GM21447 (cell line): ENCODE data around the gene IGFBP6.
A peak's percentile ranks its signal among the peaks of the same experiment; 100 is the strongest.
"Not testable (repeated sequence)": the region's sequence is repeated elsewhere in the genome, so short reads cannot be mapped to it uniquely, and the experiment has no call there.

Experiments
- ATAC-seq: cut with Tn5 transposase; IDR thresholded peaks from one replicate; pipeline ENCODE4 v1.9.1; 2021; ENCODE audit not compliant: unreplicated experiment

The IGFBP6 gene

GRCh38 chr12:53070877-53071492 lies 26.5 kb upstream of the IGFBP6 start:
- ATAC-seq: no peak

DNA sequence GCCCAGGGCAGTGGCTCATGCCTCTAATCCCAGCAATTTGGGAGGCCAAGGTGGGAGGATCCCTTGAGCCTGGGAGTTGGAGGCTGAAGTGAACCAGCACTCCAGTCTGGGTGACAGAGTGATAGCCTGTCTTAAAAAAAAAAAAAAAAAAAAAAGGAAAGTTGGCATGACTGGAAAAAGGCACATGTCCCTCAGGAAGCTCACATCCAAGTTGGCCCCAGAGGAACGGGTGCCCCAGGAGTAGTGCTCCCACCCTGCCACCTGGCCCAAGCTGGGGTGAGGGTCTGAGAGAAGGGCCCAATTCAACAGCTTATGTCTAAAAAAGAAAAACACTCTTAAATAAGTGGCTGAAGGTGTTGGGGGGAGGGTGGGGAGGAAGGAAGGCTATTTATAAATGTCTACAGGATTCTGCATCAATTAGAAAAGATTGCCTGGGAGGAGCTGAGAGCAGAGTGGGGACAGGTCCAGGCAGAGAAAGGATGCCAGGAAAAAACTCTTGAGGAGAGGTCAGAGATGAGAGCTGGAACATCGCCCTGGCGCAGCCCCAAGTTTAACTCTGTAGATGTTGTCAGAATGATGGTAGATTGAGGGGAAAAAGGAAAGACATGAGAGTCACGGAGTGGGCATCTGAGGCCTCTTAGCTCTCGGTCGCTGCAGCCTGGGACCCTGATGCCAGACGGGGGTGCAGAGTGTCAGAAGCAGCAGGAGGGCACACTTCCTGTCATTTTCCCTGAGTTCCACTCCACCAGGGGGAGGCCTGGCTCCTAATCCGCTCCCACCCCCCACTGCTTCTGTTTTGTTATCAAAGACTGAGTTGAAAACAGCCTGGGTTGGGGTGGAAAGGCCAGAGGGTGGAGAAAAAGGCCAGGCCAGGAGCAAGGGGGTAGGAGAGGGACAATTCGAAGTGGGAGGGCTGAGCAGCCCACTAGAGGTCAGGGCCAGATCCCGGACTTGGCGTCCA lies 25.6 kb upstream of the IGFBP6 start:
- ATAC-seq: no peak

GRCh38 chr12:53073881-53074280 lies 23.6 kb upstream of the IGFBP6 start:
- ATAC-seq: no peak

DNA sequence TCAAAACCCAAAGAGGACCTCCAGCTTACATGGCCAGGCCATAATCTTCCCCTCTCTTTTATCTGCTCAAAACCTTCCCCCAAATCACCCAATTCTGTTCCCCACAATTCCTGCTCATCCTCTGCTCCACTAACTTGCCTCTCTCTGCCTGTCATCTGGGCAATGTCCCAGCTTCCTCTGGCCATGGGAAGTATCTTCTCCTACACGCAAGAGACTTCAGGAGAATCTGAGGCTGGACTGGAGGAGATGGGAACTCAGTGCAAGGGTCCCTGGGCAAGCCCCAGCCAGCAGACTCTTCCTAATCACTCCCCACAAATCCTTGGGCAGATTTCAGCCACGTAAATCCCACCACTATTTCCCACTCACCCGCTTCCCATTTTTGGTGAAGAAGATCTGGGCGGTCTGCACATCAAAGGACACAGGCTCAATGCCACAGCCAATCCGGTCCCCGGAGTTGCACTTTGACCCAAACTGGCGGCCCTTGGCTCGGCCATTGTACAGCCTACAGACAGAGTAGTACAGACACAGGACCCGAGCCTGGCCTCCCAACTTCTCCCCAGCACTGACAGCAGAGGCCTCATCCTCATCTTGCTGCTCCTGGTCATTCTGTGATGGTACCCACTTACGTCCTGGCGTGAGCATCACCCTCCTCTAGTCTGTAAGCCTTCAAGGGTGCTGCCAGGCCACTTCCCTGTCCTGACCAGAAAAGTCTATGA lies 23.0 kb upstream of the IGFBP6 start:
- ATAC-seq: no peak

- ATAC-seq: no peak
Measured at GRCh38 chr12:53074999-53075370, 22.5 kb upstream of the IGFBP6 start.

DNA sequence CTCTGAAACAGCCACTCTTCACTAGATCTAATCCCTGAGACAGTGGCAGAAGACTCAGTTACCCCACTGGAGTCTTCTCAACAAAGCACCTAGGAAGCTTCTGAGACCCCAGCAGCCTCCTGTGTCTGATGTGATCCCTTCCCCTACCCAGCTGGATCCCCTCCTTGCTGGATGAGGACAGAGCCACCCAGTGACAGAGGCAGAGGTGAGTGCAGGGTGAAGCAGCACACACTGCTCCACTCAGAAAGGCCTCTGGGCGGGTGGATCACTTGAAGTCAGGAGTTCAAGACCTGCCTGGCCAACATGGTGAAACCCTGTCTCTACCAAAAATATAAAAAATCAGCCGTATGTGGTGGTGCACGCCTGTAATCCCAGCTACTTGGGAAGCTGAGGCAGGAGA lies 21.0 kb upstream of the IGFBP6 start:
- no peak for ATAC-seq

DNA sequence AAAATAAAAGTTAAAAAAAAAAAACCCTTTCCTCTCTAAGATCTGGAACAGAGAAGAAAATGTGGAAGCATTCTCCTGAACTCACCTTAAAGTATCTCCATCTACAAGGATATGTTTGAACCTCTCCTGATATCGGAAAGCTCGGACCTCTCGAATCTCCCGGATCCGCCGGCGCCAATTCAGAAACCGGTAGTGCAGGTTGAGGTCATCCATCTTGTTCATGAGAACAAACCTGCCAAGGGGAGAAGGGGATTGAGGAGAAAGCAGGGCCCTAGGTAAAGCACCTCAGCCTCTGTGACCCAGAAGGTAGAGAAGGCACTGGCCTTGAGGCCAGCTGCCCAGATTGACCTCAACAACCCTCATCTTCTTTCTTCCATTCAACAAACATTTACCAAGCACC lies 20.4 kb upstream of the IGFBP6 start:
- ATAC-seq: no peak

- peak; percentile 21 for ATAC-seq
Measured at GRCh38 chr12:53078425-53079225, 18.8 kb upstream of the IGFBP6 start.

DNA sequence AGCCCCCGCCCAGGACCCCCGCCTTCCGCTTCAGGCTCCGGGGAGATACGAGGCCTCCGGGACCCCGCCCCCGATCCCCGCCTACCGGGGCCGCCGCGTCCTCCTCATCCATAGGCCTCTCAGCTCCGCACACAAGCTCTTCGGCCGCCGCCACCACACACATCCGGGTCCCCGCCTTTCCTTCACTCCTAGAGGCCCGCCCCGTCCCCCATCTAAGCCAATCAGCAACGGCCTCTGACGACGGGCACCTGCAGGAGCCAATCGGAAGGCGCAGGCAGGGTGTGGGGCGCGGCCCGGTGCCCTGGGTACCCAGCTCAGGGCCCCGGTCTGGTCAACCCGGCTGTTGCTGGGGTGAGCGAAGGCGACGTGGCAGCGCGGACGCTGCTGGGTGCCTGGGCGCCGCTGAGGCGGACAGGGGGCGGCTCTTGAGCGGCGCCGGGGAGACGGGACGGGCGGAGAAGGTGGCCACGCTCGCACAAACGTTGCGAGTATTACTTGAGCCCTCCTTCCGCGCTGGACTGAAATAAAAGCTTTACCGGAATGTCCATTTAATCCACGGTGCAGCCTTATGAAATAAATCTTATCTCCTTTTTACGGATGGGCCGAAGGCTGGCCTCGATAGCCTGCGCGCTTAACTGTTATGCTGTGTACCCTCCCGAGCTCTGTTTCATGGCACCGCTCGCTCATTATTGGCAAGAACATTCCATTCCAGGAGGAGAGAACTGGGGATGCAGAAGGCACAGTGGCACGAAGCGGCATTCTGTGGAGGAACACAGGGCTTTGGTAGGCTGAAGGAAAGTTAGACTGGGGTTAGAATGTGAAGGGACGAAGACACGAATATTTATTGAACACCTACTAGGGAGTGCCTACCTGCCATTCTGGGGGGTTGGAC lies 18.0 kb upstream of the IGFBP6 start, which contains the start of gene SPRYD3:
Gene SPRYD3, minus strand, starts transcription at position 165 of the 892 bp plus-strand sequence. Its CDS starts 57 bp downstream, at position 108.
- peak; percentile 98 for ATAC-seq

- no peak for ATAC-seq
Measured at GRCh38 chr12:53082637-53083175, 14.8 kb upstream of the IGFBP6 start.

- no peak for ATAC-seq
Measured at GRCh38 chr12:53086361-53086760, 11.1 kb upstream of the IGFBP6 start.

DNA sequence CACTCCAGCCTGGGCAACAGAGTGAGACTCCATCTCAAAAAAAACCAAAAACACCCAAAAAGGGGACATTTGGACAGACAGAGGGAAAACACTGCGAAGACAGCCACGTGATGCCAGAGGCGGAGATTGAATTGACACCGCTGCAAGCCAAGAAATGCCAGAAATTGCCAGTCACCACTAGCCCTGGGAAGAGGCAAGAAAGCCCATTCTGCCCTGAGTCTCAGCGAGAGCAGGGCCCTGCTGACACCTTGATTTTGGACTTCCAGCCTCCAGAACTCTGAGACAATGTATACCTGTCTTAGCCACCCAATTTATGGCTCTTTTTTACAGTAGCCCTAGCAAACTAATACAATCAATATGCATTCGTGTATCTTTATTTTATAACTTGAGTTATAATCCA lies 7.4 kb upstream of the IGFBP6 start:
- ATAC-seq: no peak

- ATAC-seq: no peak
Measured at GRCh38 chr12:53090554-53090953, 6.9 kb upstream of the IGFBP6 start.

- ATAC-seq: no peak
Measured at GRCh38 chr12:53091756-53092155, 5.7 kb upstream of the IGFBP6 start.

GRCh38 chr12:53093777-53094393 lies 3.6 kb upstream of the IGFBP6 start:
- ATAC-seq: no peak

- no peak for ATAC-seq
Measured at GRCh38 chr12:53094394-53094787, 3.1 kb upstream of the IGFBP6 start.

- not testable (repeated sequence) for ATAC-seq
Measured at GRCh38 chr12:53094796-53095595, 2.5 kb upstream of the IGFBP6 start.

GRCh38 chr12:53095596-53095895 lies 1.9 kb upstream of the IGFBP6 start:
- ATAC-seq: not testable (repeated sequence)
